DND-41 (cell line): ENCODE measurements around the gene USP10.
A peak's percentile ranks its signal among the peaks of the same experiment; 100 is the strongest.

Experiments used
- ATAC-seq: fragments of 200-7000 bp; cut with Tn5 transposase; 3 replicates; pipeline ENCODE4 v1.9.1; 2021; ENCODE audit warnings: low read depth; ENCODE audit not compliant: insufficient read depth
- DNase-seq: peaks from one replicate; pipeline ENCODE4 v3.0.0-alpha.2; 2020
- H2AFZ ChIP-seq: 2 replicates; pipeline ENCODE4 v1.6.0; 2012; ENCODE audit warnings: low read depth, low read length
- H3K27ac ChIP-seq: 2 replicates; pipeline ENCODE4 v1.5.1; 2012; ENCODE audit warnings: low read length, inconsistent platforms
- H3K27me3 ChIP-seq: fragments of 200-600 bp; sonication (generic); 2 replicates; pipeline ENCODE4 v1.6.0; 2012; ENCODE audit warnings: low read length, mild to moderate bottlenecking, inconsistent platforms; ENCODE audit not compliant: insufficient read depth, poor library complexity
- H3K36me3 ChIP-seq: 2 replicates; pipeline ENCODE4 v1.5.1; 2012; ENCODE audit warnings: low read length, inconsistent platforms; ENCODE audit not compliant: insufficient read depth
- H3K4me1 ChIP-seq: 2 replicates; pipeline ENCODE4 v1.5.1; 2012; ENCODE audit warnings: mild to moderate bottlenecking, low read length; ENCODE audit not compliant: insufficient read depth
- H3K4me2 ChIP-seq: 2 replicates; pipeline ENCODE4 v1.6.0; 2012; ENCODE audit warnings: mild to moderate bottlenecking, moderate library complexity, low read length, inconsistent platforms; ENCODE audit not compliant: insufficient read depth
- H3K4me3 ChIP-seq, 2 experiments: fragments of 200-600 bp in 1 of 2; shearing (Covaris generic) in 1 of 2; 2 replicates each; pipeline ENCODE4 v1.5.1; 2012 to 2016; ENCODE audit warnings: inconsistent platforms in 2 of 2, low read length in 2 of 2, mild to moderate bottlenecking in 2 of 2, low read depth in 1 of 2, moderate library complexity in 1 of 2
- H3K79me2 ChIP-seq: 2 replicates; pipeline ENCODE4 v1.6.0; 2012; ENCODE audit warnings: low read length, inconsistent platforms; ENCODE audit not compliant: insufficient read depth
- H3K9ac ChIP-seq: 2 replicates; pipeline ENCODE4 v1.6.0; 2012; ENCODE audit warnings: low read depth, mild to moderate bottlenecking, inconsistent platforms, low read length, moderate library complexity
- H3K9me3 ChIP-seq: 2 replicates; pipeline ENCODE4 v1.5.1; 2012; ENCODE audit warnings: low read length, moderate library complexity, mild to moderate bottlenecking, inconsistent platforms; ENCODE audit not compliant: insufficient read depth, severe bottlenecking
- H4K20me1 ChIP-seq: 2 replicates; pipeline ENCODE4 v1.6.0; 2012; ENCODE audit warnings: low read length; ENCODE audit not compliant: insufficient read depth
- CTCF ChIP-seq: IDR thresholded peaks from 2 replicates; pipeline ENCODE4 v1.5.1; 2012; ENCODE audit warnings: borderline replicate concordance, low read length, moderate library complexity, mild to moderate bottlenecking; ENCODE audit not compliant: poor library complexity, severe bottlenecking; ENCODE audit errors: extremely low read depth
- EZH2 ChIP-seq: IDR thresholded peaks from 3 replicates; pipeline ENCODE4 v1.6.1; 2012; ENCODE audit warnings: borderline replicate concordance, low read depth, mild to moderate bottlenecking, moderate library complexity, low read length, inconsistent platforms; ENCODE audit not compliant: severe bottlenecking

USP10 gene

DNA sequence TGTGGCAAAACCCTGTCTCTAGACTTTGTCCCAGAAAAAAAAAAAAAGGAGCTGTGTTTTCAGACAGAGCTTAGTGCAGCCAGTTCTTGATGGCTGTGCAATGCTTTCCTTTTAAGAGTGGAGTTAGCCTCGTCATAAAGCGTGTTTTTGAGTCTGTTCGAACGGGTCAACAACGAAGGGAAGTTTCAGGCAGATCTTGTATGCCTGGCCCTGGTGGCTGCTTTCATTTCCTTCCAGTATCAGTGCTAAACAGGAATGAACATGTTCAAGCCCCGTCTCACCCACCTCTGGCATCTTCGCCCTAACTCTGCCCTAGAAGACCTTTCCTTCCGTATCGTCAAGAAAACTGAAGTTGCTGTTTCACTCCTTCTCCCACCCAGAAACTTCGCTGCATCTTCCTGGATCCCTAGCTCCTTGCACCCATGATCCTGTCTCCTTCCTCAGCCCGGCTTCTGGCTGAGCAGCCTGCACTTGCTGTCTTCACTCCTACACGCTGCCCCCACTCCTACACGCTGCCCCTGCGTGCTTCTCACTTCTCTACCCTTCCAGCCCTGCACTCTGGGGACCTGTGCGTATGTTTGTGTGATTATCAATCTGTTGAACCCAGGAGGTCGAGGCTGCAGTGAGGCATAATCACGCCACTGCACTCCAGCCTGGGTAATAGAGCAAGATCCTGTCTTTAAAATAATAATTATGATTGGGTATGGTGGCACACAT is 55.3 kb downstream of the USP10 start:
- Histone ChIP-seq H3K9ac (no peak overlapping the region), H3K4me3 (no peak overlapping the region), H3K27ac (0 out of 2 replicates have a peak overlapping the region, but pooled peaks have one; percentile 8), H3K9me3 (no peaks in the 10 kb centered on the region), H3K79me2 (peaks cover 80% of the 10 kb centered on the region), H3K4me2 (no peak overlapping the region), H4K20me1 (peaks cover 72% of the 10 kb centered on the region), H3K4me1 (0 out of 2 replicates have a peak, but pooled peaks cover 3% of the 10 kb centered on the region), H3K27me3 (no peaks in the 10 kb centered on the region), H3K36me3 (peaks cover 52% of the 10 kb centered on the region), H2AFZ (no peak overlapping the region)
- ATAC-seq (no peak), DNase-seq (no peak)
- TF ChIP-seq CTCF (no peak), EZH2 (no peak)

DNA sequence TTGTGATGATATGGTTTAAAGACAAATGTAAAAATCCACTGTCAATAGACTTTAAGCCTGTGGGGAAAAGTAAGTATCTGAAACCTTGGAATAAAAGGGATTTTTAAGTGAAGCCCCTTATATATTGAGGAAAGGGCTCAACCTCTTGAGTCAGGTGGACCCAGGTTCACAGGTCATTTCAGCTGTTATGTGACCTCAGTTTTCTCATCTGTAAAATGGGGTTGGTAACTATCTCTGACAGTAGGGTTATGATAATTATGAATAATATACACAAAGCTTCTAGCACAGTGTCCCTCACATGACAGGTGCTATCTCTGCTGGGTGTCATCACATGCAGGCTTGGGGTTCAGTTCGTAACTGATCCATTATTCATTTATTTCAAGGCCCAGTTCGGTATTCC is 57.0 kb downstream of the USP10 start:
- DNase-seq (no peak), ATAC-seq (no peak)
- Histone ChIP-seq H3K9me3 (no peaks in the 10 kb centered on the region), H4K20me1 (peaks cover 71% of the 10 kb centered on the region), H3K36me3 (peaks cover 58% of the 10 kb centered on the region), H2AFZ (no peak overlapping the region), H3K9ac (no peak overlapping the region), H3K4me1 (0 out of 2 replicates have a peak, but pooled peaks cover 3% of the 10 kb centered on the region), H3K79me2 (peaks cover 80% of the 10 kb centered on the region), H3K4me3 (no peak overlapping the region), H3K27ac (no peak overlapping the region), H3K4me2 (no peak overlapping the region), H3K27me3 (no peaks in the 10 kb centered on the region)
- no peak for TF ChIP-seq EZH2
- no peak for TF ChIP-seq CTCF

- no peaks in the 10 kb centered on the region for H3K27me3 ChIP-seq
- H3K4me2 ChIP-seq, result no peak overlapping the region
- peaks cover 69% of the 10 kb centered on the region for H4K20me1 ChIP-seq
- H3K4me1 ChIP-seq, result 0 out of 2 replicates have a peak, but pooled peaks cover 3% of the 10 kb centered on the region
- H3K36me3 ChIP-seq, result peaks cover 73% of the 10 kb centered on the region
- ATAC-seq, result no peak
- no peak overlapping the region for H3K4me3 ChIP-seq
- no peak overlapping the region for H3K9ac ChIP-seq
- H3K79me2 ChIP-seq, result peaks cover 72% of the 10 kb centered on the region
- no peak for DNase-seq
- H3K27ac ChIP-seq, result no peak overlapping the region
- TF ChIP-seq EZH2 (no peak), CTCF (no peak)
- no peak overlapping the region for H2AFZ ChIP-seq
- H3K9me3 ChIP-seq, result no peaks in the 10 kb centered on the region
Measured at GRCh38 chr16:84758627-84759026, 58.8 kb downstream of the USP10 start.
